HuH-7 (cell line): ENCODE results near the gene CUEDC1.
"Not testable (repeated sequence)": the region's sequence is repeated elsewhere in the genome, so short reads cannot be mapped to it uniquely, and the experiment has no call there.

Experiments
- DNase-seq: peaks from one replicate; pipeline ENCODE4 v3.0.0; 2011; ENCODE audit warnings: low spot score

Gene CUEDC1

GRCh38 chr17:57985675-57985974 is 30.4 kb upstream of the CUEDC1 start:
- DNase-seq: no peak

GRCh38 chr17:57984936-57985674 is 29.9 kb upstream of the CUEDC1 start:
- no peak for DNase-seq

- DNase-seq: no peak
These were observed 29.2 kb upstream of the CUEDC1 start for GRCh38 chr17:57984261-57984890.

DNA sequence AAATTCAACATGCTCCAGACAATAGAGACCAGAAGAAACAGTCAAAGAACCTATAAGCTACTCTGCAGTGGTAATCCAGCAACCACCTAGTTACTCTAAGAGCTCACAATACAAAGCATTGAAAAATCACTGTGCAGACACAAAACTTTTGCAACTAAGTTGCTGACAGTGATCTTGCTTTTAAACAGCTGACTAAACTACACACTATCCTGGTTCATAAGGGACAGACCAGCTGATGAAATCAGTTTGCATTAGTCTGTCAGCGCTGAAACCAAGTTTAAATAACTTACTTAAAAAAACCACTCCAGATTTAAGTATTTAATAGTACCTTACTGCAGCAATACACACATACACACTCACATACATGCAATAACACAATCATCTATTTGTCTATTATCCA is 28.2 kb upstream of the CUEDC1 start:
- no peak for DNase-seq

GRCh38 chr17:57982452-57983170 is 27.4 kb upstream of the CUEDC1 start:
- no peak for DNase-seq

GRCh38 chr17:57980522-57980921 is 25.3 kb upstream of the CUEDC1 start:
- DNase-seq: no peak

GRCh38 chr17:57979076-57979475 is 23.9 kb upstream of the CUEDC1 start:
- DNase-seq: no peak

DNA sequence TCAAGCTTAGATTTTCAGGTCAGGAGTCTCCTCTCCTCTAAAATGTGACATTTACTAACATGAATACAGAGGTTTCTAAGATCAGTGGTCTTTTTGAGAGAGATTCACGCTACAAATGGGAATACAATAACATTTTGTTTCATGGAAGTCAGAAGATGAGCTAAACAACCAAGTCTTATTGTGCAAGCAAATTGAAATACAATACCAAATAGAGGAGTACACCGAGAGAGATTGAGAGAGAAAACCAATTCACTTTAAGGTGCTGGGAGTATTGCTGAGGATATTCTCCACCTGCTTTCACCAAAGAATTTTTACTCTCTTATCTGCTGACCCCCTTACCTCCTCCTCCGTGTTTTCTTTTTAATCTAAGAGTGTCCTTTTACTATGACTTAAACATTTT is 21.4 kb upstream of the CUEDC1 start:
- DNase-seq: no peak

- DNase-seq: peak; percentile 40
These were observed 19.8 kb upstream of the CUEDC1 start for GRCh38 chr17:57975044-57975443.

- not testable (repeated sequence) for DNase-seq
These were observed 19.0 kb upstream of the CUEDC1 start for GRCh38 chr17:57974053-57974824.

DNA sequence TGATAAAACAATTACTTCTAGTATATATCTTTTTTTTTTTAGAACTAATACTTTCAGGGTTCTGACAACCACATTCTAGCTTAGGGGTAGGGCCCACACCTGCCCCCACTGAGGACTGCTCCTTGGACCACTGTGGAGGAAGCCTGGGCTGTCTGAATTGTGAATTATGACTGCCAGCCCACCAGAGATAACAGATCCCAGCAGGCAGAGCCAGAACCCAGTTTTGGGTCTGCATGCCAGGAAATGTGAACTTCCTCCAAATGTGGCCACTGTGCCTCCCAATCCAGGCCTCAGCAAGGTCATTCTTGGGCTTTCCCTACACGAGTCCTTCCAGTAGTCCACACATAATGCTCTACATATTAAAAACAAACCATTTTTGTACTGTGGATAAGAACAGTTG is 16.9 kb upstream of the CUEDC1 start:
- DNase-seq: no peak

DNA sequence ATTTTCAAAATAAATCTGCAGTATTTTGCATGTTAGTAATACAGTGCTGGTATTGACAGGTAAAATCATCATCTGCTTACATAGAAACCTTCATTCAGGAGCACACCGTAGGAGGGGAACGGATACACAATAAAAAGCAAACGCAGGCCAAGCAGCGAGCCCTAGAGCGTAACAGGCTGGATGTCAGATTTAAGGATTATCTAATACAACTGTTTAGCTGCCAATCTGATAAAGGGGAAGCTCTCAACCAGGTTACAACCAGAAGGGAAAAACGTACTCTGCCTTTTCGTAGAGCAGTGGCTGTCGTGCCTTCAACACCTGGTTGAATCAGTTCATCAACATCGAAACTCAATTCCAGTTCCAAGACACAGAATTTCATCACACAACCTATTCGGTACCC is 16.4 kb upstream of the CUEDC1 start:
- no peak for DNase-seq

DNA sequence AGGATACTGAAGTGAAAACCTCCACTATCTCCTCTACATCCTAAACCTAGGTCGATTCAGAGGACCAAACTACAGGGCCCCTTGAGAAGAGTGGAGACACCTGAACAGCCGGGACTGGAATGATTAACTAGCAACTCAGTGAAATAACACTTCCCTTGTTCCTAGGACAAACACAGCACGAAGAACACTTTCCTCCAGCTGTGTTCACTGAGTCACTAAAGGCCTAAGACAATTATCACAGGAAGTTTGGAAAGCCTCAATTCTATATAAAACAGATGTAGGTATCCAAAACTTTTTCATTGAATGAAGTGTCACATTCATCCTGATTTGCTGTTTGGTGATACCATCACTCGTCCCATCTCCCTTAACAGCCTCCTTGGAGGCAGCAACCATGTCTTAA is 15.5 kb upstream of the CUEDC1 start:
- no peak for DNase-seq

DNA sequence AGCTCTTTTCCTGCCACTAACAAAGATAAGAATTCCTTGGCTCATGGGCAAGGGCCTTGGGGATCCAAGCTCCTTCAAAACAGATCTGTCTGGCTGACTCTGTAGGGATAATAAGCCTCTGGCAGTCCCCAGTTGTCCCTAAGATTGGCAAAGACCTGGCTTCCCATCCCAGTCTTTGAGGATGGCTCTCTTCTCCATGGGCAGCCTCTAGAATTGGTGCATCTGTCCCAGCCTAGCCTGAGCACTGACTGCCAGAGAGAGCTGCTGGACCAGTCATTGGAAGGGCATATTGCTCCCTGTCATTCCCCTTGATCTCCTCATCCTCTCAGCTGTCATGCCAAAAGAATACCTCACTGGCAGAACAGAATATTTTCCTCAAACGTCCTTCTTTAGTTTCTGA is 13.2 kb upstream of the CUEDC1 start:
- no peak for DNase-seq

DNA sequence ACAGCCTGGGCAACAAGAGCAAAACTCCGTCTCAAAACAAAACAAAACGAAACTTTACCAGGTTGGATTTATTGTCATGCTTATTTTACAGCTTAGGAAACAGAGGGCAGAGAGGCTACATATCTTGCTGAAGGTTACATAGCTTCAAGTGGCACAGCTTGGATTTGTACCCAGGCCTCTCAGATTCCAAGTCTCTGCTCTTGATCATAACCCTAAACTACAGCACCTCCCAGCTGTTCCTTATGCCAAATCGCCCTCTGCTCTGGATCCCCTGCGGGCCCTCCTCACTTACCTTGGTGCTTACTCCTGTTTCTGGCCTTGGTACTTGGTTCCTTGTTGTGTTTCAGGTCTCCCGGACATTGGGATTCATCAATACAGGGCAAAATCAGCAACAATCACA is 11.7 kb upstream of the CUEDC1 start:
- no peak for DNase-seq

- DNase-seq: no peak
These were observed 11.0 kb upstream of the CUEDC1 start for GRCh38 chr17:57966246-57966645.

DNA sequence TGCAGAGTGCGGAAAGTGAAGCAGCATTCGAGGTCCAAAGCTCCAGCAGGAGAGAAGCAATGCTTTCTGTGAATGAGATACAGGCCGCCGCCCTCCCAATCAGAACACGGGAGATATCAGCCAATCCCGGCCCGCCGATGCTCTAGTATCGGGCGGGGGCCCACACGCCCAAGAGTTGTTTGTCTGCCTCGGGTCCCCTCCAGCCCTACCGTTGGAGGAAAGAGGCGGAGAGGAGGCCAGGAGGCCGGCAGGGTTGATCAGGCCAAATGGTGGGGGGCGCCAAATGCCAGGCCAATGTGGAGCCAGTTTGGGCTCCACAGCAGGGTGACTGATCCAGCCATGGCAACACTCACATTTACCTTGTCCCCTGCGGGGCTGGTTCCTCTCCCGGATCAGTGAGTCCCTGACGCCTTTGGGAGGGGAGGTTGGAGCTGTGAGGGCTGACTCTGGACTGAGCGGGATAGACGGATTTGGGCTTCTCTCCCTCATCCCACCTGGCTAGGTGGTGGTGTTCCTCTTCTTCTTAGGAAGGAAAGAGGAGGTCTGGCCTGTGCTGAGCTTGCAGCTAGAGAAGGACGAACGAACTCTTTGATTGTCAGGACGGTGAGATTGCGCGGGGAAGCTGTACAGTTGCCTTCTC is 10.4 kb upstream of the CUEDC1 start:
- DNase-seq: no peak

- DNase-seq: no peak
These were observed 7.9 kb upstream of the CUEDC1 start for GRCh38 chr17:57963149-57963511.

- no peak for DNase-seq
These were observed 7.3 kb upstream of the CUEDC1 start for GRCh38 chr17:57962279-57963148.

DNA sequence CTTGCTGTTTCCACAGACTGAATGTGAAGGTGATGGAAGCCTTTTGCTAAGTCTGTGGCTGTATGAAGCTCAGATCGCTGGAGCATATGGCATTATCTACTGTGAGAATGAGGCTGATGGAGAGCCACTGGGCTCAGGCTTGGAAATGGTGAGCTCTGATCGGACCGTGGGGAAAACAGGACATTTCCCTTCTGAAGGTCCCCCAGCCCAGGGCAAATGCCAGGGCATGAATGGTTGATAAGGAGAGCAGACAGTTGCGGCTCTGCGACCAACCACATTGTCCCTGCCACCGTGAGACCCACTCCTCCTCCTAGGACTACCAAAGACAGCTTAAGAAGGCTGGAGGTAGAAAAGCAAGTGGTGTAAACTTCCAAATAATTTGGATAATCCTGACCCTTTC is 4.7 kb upstream of the CUEDC1 start:
- DNase-seq: no peak

DNA sequence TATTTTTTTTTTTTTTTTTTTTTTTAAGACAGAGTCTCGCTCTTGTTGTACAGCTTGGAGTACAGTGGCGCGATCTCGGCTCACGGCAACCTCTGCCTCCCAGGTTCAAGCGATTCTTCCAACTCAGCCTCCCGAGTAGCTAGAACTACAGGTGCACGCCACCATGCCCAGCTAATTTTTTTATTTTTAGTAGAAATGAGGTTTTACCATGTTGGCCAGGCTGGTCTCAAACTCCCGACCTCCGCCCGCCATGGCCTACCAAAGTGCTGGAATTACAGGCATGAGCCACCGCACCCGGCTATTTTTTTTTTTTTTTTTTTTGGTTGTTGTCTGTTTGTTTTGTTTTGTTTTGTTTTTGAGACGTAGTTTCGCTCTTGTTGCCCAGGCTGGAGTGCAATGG is 3.2 kb upstream of the CUEDC1 start:
- DNase-seq: not testable (repeated sequence)
